ENCODE data around the gene SPATS2.

Gene SPATS2

GRCh38 chr12:49559011-49559675 is 191.9 kb downstream of the SPATS2 start:
- no peak overlapping the region for H3K4me3 ChIP-seq (ENCODE audit: low read depth, low read length)
- H3K36me3 ChIP-seq (ENCODE audit: control insufficient read depth, insufficient read depth, low read length) = peaks cover 77% of the 10 kb centered on the region
- H3K4me1 ChIP-seq (ENCODE audit: control insufficient read depth, insufficient read depth, low read length) = no peaks in the 10 kb centered on the region
- H3K9me3 ChIP-seq (ENCODE audit: control insufficient read depth, insufficient read depth, low read length) = no peaks in the 10 kb centered on the region
- H3K9ac ChIP-seq (ENCODE audit: low read depth, low read length) = no peak overlapping the region
- no peak overlapping the region for H3K27ac ChIP-seq (ENCODE audit: low read depth, low read length)
- no peaks in the 10 kb centered on the region for H3K27me3 ChIP-seq (ENCODE audit: control insufficient read depth, insufficient read depth, low read length)

GRCh38 chr12:49560695-49561094 is 193.4 kb downstream of the SPATS2 start:
- no peaks in the 10 kb centered on the region for H3K9me3 ChIP-seq (ENCODE audit: control insufficient read depth, insufficient read depth, low read length)
- no peak overlapping the region for H3K27ac ChIP-seq (ENCODE audit: low read depth, low read length)
- no peak overlapping the region for H3K9ac ChIP-seq (ENCODE audit: low read depth, low read length)
- H3K4me3 ChIP-seq (ENCODE audit: low read depth, low read length) = no peak overlapping the region
- H3K4me1 ChIP-seq (ENCODE audit: control insufficient read depth, insufficient read depth, low read length) = no peaks in the 10 kb centered on the region
- no peaks in the 10 kb centered on the region for H3K27me3 ChIP-seq (ENCODE audit: control insufficient read depth, insufficient read depth, low read length)
- peaks cover 93% of the 10 kb centered on the region for H3K36me3 ChIP-seq (ENCODE audit: control insufficient read depth, insufficient read depth, low read length)

GRCh38 chr12:49562233-49562632 is 195.0 kb downstream of the SPATS2 start:
- Histone ChIP-seq H3K27ac (ENCODE audit: low read depth, low read length) (no peak overlapping the region), H3K4me1 (ENCODE audit: control insufficient read depth, insufficient read depth, low read length) (no peaks in the 10 kb centered on the region; the same call in 1 of the 2 replicates), H3K27me3 (ENCODE audit: control insufficient read depth, insufficient read depth, low read length) (no peaks in the 10 kb centered on the region), H3K4me3 (ENCODE audit: low read depth, low read length) (no peak overlapping the region), H3K36me3 (ENCODE audit: control insufficient read depth, insufficient read depth, low read length) (peaks cover 84% of the 10 kb centered on the region), H3K9me3 (ENCODE audit: control insufficient read depth, insufficient read depth, low read length) (no peaks in the 10 kb centered on the region), H3K9ac (ENCODE audit: low read depth, low read length) (no peak overlapping the region)

GRCh38 chr12:49562831-49563230 is 195.6 kb downstream of the SPATS2 start:
- H3K9me3 ChIP-seq (ENCODE audit: control insufficient read depth, insufficient read depth, low read length) = no peaks in the 10 kb centered on the region
- no peak overlapping the region for H3K4me3 ChIP-seq (ENCODE audit: low read depth, low read length)
- no peak overlapping the region for H3K27ac ChIP-seq (ENCODE audit: low read depth, low read length)
- H3K4me1 ChIP-seq (ENCODE audit: control insufficient read depth, insufficient read depth, low read length) = no peaks in the 10 kb centered on the region; the same call in 1 of the 2 replicates
- H3K9ac ChIP-seq (ENCODE audit: low read depth, low read length) = no peak overlapping the region
- peaks cover 79% of the 10 kb centered on the region for H3K36me3 ChIP-seq (ENCODE audit: control insufficient read depth, insufficient read depth, low read length)
- H3K27me3 ChIP-seq (ENCODE audit: control insufficient read depth, insufficient read depth, low read length) = no peaks in the 10 kb centered on the region

- Histone ChIP-seq H3K9me3 (ENCODE audit: control insufficient read depth, insufficient read depth, low read length) (no peaks in the 10 kb centered on the region), H3K27ac (ENCODE audit: low read depth, low read length) (no peak overlapping the region), H3K36me3 (ENCODE audit: control insufficient read depth, insufficient read depth, low read length) (peaks cover 68% of the 10 kb centered on the region), H3K27me3 (ENCODE audit: control insufficient read depth, insufficient read depth, low read length) (no peaks in the 10 kb centered on the region), H3K9ac (ENCODE audit: low read depth, low read length) (no peak overlapping the region), H3K4me3 (ENCODE audit: low read depth, low read length) (no peak overlapping the region), H3K4me1 (ENCODE audit: control insufficient read depth, insufficient read depth, low read length) (no peaks in the 10 kb centered on the region; the same call in 1 of the 2 replicates)
Observed at GRCh38 chr12:49563951-49564685, 196.9 kb downstream of the SPATS2 start.

- Histone ChIP-seq H3K27me3 (ENCODE audit: control insufficient read depth, insufficient read depth, low read length) (no peaks in the 10 kb centered on the region), H3K36me3 (ENCODE audit: control insufficient read depth, insufficient read depth, low read length) (peaks cover 60% of the 10 kb centered on the region), H3K4me1 (ENCODE audit: control insufficient read depth, insufficient read depth, low read length) (no peaks in the 10 kb centered on the region; the same call in 1 of the 2 replicates), H3K4me3 (ENCODE audit: low read depth, low read length) (no peak overlapping the region), H3K9me3 (ENCODE audit: control insufficient read depth, insufficient read depth, low read length) (no peaks in the 10 kb centered on the region), H3K27ac (ENCODE audit: low read depth, low read length) (no peak overlapping the region), H3K9ac (ENCODE audit: low read depth, low read length) (no peak overlapping the region)
Observed at GRCh38 chr12:49564686-49565405, 197.6 kb downstream of the SPATS2 start.

GRCh38 chr12:49565406-49566265 is 198.4 kb downstream of the SPATS2 start:
- Histone ChIP-seq H3K9ac (ENCODE audit: low read depth, low read length) (no peak overlapping the region), H3K4me3 (ENCODE audit: low read depth, low read length) (no peak overlapping the region), H3K27ac (ENCODE audit: low read depth, low read length) (no peak overlapping the region), H3K27me3 (ENCODE audit: control insufficient read depth, insufficient read depth, low read length) (no peaks in the 10 kb centered on the region), H3K36me3 (ENCODE audit: control insufficient read depth, insufficient read depth, low read length) (peaks cover 52% of the 10 kb centered on the region), H3K4me1 (ENCODE audit: control insufficient read depth, insufficient read depth, low read length) (no peaks in the 10 kb centered on the region; the same call in 1 of the 2 replicates), H3K9me3 (ENCODE audit: control insufficient read depth, insufficient read depth, low read length) (no peaks in the 10 kb centered on the region)

GRCh38 chr12:49566361-49566760 is 199.1 kb downstream of the SPATS2 start:
- peaks cover 45% of the 10 kb centered on the region for H3K36me3 ChIP-seq (ENCODE audit: control insufficient read depth, insufficient read depth, low read length)

GRCh38 chr12:49567302-49567610 is 200.0 kb downstream of the SPATS2 start:
- Histone ChIP-seq H3K9me3 (ENCODE audit: control insufficient read depth, insufficient read depth, low read length) (no peaks in the 10 kb centered on the region), H3K4me3 (ENCODE audit: low read depth, low read length) (peak overlapping the region; percentile 95), H3K36me3 (ENCODE audit: control insufficient read depth, insufficient read depth, low read length) (peaks cover 37% of the 10 kb centered on the region), H3K27ac (ENCODE audit: low read depth, low read length) (peak overlapping the region; percentile 86), H3K4me1 (ENCODE audit: control insufficient read depth, insufficient read depth, low read length) (no peaks in the 10 kb centered on the region; the same call in 1 of the 2 replicates), H3K9ac (ENCODE audit: low read depth, low read length) (peak overlapping the region; percentile 84), H3K27me3 (ENCODE audit: control insufficient read depth, insufficient read depth, low read length) (no peaks in the 10 kb centered on the region)

More at GRCh38 chr12:49566361-49566760, 199.1 kb downstream of the SPATS2 start:
- Histone ChIP-seq H3K27ac (ENCODE audit: low read depth, low read length) (no peak overlapping the region), H3K27me3 (ENCODE audit: control insufficient read depth, insufficient read depth, low read length) (no peaks in the 10 kb centered on the region), H3K4me1 (ENCODE audit: control insufficient read depth, insufficient read depth, low read length) (no peaks in the 10 kb centered on the region; the same call in 1 of the 2 replicates), H3K9ac (ENCODE audit: low read depth, low read length) (no peak overlapping the region), H3K9me3 (ENCODE audit: control insufficient read depth, insufficient read depth, low read length) (no peaks in the 10 kb centered on the region), H3K4me3 (ENCODE audit: low read depth, low read length) (no peak overlapping the region)

- Histone ChIP-seq H3K27ac (ENCODE audit: low read depth, low read length) (peak within 1 kb of the TSS; percentile 86), H3K4me3 (ENCODE audit: low read depth, low read length) (peak within 1 kb of the TSS; percentile 95), H3K27me3 (ENCODE audit: control insufficient read depth, insufficient read depth, low read length) (no peaks in the 10 kb centered on the region), H3K9me3 (ENCODE audit: control insufficient read depth, insufficient read depth, low read length) (no peaks in the 10 kb centered on the region), H3K4me1 (ENCODE audit: control insufficient read depth, insufficient read depth, low read length) (no peaks in the 10 kb centered on the region; the same call in 1 of the 2 replicates), H3K36me3 (ENCODE audit: control insufficient read depth, insufficient read depth, low read length) (peaks cover 31% of the 10 kb centered on the region), H3K9ac (ENCODE audit: low read depth, low read length) (peak within 1 kb of the TSS; percentile 84)
Observed at GRCh38 chr12:49567611-49568441, 200.6 kb downstream of the SPATS2 start, which contains the start of gene MCRS1. Gene MCRS1 (minus strand): TSS chr12:49568142. CDS start chr12:49566731, 1,411 bp downstream.
